ENCODE data around the gene EBF4. TPM values are rescaled to one million over a fixed set of nuclear protein-coding genes. Genes with fewer than 3 reads are reported as not detected.

EBF4 gene
- total RNA-seq, 1 experiment from 2014 or later = 2.7 TPM

DNA sequence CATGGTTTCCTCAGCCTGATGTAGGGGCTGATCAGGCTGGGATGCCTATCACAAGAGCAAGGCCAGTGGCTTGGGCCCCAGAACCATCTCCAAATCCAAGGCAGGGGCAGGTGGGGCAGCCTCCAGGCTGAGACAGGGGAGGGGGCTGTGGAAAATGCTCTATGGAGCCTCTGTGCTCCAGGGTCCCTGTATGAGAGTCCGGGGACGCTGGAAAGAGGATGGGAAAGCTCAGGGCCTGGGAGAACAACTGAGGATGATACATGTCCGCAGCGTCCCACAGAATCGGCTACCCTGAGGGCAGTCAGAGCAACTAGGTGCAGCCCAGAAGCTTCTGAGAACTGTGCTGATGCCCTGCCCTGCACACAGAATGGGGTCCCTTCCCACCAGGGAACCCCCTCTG lies 64.4 kb downstream of the EBF4 start (continued):
- TF ChIP-seq, protein P1, sequence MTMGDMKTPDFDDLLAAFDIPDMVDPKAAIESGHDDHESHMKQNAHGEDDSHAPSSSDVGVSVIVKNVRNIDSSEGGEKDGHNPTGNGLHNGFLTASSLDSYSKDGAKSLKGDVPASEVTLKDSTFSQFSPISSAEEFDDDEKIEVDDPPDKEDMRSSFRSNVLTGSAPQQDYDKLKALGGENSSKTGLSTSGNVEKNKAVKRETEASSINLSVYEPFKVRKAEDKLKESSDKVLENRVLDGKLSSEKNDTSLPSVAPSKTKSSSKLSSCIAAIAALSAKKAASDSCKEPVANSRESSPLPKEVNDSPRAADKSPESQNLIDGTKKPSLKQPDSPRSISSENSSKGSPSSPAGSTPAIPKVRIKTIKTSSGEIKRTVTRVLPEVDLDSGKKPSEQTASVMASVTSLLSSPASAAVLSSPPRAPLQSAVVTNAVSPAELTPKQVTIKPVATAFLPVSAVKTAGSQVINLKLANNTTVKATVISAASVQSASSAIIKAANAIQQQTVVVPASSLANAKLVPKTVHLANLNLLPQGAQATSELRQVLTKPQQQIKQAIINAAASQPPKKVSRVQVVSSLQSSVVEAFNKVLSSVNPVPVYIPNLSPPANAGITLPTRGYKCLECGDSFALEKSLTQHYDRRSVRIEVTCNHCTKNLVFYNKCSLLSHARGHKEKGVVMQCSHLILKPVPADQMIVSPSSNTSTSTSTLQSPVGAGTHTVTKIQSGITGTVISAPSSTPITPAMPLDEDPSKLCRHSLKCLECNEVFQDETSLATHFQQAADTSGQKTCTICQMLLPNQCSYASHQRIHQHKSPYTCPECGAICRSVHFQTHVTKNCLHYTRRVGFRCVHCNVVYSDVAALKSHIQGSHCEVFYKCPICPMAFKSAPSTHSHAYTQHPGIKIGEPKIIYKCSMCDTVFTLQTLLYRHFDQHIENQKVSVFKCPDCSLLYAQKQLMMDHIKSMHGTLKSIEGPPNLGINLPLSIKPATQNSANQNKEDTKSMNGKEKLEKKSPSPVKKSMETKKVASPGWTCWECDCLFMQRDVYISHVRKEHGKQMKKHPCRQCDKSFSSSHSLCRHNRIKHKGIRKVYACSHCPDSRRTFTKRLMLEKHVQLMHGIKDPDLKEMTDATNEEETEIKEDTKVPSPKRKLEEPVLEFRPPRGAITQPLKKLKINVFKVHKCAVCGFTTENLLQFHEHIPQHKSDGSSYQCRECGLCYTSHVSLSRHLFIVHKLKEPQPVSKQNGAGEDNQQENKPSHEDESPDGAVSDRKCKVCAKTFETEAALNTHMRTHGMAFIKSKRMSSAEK (CRISPR knock-in tag; IDR thresholded peaks at IDR 0.05; ENCODE audit: borderline replicate concordance) = no peak
- TF ChIP-seq, protein P2, sequence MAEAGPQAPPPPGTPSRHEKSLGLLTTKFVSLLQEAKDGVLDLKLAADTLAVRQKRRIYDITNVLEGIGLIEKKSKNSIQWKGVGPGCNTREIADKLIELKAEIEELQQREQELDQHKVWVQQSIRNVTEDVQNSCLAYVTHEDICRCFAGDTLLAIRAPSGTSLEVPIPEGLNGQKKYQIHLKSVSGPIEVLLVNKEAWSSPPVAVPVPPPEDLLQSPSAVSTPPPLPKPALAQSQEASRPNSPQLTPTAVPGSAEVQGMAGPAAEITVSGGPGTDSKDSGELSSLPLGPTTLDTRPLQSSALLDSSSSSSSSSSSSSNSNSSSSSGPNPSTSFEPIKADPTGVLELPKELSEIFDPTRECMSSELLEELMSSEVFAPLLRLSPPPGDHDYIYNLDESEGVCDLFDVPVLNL (CRISPR knock-in tag; IDR thresholded peaks at IDR 0.05; ENCODE audit: borderline replicate concordance, low read depth) = no peak
- no peak for TF ChIP-seq JUN (CRISPR knock-in tag; IDR thresholded peaks at IDR 0.05)
- TF ChIP-seq, protein P3, sequence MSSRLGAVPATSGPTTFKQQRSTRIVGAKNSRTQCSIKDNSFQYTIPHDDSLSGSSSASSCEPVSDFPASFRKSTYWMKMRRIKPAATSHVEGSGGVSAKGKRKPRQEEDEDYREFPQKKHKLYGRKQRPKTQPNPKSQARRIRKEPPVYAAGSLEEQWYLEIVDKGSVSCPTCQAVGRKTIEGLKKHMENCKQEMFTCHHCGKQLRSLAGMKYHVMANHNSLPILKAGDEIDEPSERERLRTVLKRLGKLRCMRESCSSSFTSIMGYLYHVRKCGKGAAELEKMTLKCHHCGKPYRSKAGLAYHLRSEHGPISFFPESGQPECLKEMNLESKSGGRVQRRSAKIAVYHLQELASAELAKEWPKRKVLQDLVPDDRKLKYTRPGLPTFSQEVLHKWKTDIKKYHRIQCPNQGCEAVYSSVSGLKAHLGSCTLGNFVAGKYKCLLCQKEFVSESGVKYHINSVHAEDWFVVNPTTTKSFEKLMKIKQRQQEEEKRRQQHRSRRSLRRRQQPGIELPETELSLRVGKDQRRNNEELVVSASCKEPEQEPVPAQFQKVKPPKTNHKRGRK (CRISPR knock-in tag; IDR thresholded peaks at IDR 0.05; ENCODE audit: borderline replicate concordance) = no peak
- TF ChIP-seq, protein P4, sequence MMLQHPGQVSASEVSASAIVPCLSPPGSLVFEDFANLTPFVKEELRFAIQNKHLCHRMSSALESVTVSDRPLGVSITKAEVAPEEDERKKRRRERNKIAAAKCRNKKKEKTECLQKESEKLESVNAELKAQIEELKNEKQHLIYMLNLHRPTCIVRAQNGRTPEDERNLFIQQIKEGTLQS (CRISPR knock-in tag; conservative IDR thresholded peaks at IDR 0.05) = no peak
- TF ChIP-seq, protein P5, sequence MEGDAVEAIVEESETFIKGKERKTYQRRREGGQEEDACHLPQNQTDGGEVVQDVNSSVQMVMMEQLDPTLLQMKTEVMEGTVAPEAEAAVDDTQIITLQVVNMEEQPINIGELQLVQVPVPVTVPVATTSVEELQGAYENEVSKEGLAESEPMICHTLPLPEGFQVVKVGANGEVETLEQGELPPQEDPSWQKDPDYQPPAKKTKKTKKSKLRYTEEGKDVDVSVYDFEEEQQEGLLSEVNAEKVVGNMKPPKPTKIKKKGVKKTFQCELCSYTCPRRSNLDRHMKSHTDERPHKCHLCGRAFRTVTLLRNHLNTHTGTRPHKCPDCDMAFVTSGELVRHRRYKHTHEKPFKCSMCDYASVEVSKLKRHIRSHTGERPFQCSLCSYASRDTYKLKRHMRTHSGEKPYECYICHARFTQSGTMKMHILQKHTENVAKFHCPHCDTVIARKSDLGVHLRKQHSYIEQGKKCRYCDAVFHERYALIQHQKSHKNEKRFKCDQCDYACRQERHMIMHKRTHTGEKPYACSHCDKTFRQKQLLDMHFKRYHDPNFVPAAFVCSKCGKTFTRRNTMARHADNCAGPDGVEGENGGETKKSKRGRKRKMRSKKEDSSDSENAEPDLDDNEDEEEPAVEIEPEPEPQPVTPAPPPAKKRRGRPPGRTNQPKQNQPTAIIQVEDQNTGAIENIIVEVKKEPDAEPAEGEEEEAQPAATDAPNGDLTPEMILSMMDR (IDR thresholded peaks at IDR 0.05) = no peak
- TF ChIP-seq, protein P6, sequence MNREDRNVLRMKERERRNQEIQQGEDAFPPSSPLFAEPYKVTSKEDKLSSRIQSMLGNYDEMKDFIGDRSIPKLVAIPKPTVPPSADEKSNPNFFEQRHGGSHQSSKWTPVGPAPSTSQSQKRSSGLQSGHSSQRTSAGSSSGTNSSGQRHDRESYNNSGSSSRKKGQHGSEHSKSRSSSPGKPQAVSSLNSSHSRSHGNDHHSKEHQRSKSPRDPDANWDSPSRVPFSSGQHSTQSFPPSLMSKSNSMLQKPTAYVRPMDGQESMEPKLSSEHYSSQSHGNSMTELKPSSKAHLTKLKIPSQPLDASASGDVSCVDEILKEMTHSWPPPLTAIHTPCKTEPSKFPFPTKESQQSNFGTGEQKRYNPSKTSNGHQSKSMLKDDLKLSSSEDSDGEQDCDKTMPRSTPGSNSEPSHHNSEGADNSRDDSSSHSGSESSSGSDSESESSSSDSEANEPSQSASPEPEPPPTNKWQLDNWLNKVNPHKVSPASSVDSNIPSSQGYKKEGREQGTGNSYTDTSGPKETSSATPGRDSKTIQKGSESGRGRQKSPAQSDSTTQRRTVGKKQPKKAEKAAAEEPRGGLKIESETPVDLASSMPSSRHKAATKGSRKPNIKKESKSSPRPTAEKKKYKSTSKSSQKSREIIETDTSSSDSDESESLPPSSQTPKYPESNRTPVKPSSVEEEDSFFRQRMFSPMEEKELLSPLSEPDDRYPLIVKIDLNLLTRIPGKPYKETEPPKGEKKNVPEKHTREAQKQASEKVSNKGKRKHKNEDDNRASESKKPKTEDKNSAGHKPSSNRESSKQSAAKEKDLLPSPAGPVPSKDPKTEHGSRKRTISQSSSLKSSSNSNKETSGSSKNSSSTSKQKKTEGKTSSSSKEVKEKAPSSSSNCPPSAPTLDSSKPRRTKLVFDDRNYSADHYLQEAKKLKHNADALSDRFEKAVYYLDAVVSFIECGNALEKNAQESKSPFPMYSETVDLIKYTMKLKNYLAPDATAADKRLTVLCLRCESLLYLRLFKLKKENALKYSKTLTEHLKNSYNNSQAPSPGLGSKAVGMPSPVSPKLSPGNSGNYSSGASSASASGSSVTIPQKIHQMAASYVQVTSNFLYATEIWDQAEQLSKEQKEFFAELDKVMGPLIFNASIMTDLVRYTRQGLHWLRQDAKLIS (CRISPR knock-in tag; IDR thresholded peaks at IDR 0.05; ENCODE audit: borderline replicate concordance) = no peak

DNA sequence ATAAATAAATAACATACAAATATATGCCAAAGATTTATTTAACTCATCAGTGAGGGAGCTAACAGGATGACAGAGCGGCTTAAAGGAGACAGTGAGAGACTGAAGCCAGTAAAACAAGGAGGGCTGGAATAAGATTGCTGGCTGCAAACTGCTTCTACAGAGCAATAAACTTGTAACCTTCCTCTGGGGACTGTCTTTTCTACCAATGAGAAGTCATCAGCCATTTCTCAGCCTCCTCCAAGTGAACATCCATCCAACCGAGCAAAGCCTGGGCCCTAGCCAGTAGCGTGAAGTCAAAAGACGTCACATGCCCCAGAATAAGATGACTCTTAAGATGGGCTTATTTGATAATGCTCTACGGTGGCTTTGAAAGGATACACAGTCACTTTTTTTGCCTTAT lies 65.4 kb downstream of the EBF4 start:
- POLR2A ChIA-PET = no interaction called here
- TF ChIP-seq NR1H2 (CRISPR knock-in tag; IDR thresholded peaks at IDR 0.05) (no peak), MXD4 (CRISPR knock-in tag; IDR thresholded peaks at IDR 0.05; ENCODE audit: borderline replicate concordance) (no peak)
- no peak overlapping the region for H3K27ac Mint-ChIP-seq

More for the DNA sequence above, 65.4 kb downstream of the EBF4 start:
- DNase-seq (ENCODE audit: low spot score) (no peak), ATAC-seq (no peak)
- H3K9me3 Mint-ChIP-seq = no peaks in the 10 kb centered on the region
- H3K27me3 Mint-ChIP-seq (ENCODE audit: low read depth) = peaks cover 29% of the 10 kb centered on the region
- CTCF ChIA-PET = interaction anchor here (1.0 to 1.7 kb wide), 3 partner anchors 69 to 108 kb away, joined by 3 to 6 read pairs (median 4); no protein-coding TSS in a partner anchor
- no peak overlapping the region for H3K4me3 Mint-ChIP-seq
- H3K4me1 Mint-ChIP-seq = peaks cover 17% of the 10 kb centered on the region
- H3K36me3 Mint-ChIP-seq = no peaks in the 10 kb centered on the region
